ENCODE data around the gene VPS13C.

Gene VPS13C

DNA sequence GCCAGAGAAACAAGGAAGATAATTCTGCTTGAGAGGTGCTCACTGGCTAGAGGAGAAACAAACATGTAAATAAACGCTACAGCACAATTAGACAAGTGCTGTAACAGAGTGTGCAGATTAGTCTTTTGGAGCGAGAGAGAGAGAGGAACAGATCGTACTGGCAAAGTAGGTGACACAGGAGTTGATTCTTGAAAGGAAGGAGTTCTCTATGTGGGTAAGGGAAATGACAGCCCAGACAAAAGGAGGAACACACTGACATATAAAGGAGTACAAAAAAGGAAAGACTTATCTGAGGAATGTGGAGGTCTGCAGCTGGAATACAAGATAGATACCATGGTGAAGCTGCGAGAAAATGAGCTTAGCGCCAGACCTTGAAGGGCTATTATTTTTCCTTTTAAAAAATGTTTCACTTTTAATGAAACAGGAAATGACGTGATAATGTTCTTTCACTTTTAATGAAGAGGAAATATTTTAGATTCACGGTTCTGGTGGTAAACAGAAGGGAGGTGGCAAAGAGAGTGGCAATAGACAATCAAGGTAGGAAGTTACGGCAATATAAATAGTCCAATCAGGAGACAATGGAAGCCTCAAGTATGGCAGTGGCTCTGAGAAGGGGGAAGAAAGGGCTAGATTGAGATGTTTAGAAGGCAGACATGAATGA lies 202.9 kb downstream of the VPS13C start:
- no peak for DNase-seq (ENCODE audit: low spot score)

DNA sequence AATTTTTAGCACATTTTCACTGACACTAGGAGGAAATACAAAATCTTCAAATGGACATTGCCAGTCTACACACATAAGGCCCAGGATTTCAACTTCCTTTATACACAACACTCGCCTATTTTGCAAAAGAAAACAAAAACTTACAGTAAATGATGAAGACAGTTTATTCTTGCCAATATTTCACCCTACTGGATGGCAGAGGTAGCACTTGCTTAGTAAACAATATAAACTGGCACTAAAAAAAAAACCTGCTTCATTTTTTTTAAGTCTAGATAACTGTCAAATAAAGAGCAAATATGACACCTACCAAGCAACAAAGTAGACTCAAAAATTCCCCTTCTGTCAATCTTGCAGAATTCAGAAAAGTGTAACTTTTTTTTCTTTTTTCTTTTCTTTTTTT lies 204.0 kb downstream of the VPS13C start:
- DNase-seq (ENCODE audit: low spot score): no peak

DNA sequence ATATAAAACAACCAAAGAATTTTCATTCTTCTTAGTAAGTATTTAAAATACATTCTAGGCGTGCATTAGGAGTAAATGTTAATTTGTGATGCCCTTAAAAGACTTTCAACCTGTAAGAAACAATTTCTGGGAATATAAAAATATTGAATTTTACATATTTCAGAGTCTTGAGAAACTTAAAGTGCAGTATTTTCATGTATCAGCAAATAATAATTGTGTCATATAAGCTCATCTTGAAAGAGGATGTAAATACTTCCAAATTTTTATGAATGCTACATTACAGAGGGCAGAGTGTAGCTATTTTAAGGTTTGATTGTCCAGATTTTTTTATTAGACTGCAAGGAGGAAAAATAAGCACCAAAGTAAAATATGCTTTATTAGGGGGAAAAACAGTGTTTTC lies 207.1 kb downstream of the VPS13C start:
- DNase-seq (ENCODE audit: low spot score): no peak

DNA sequence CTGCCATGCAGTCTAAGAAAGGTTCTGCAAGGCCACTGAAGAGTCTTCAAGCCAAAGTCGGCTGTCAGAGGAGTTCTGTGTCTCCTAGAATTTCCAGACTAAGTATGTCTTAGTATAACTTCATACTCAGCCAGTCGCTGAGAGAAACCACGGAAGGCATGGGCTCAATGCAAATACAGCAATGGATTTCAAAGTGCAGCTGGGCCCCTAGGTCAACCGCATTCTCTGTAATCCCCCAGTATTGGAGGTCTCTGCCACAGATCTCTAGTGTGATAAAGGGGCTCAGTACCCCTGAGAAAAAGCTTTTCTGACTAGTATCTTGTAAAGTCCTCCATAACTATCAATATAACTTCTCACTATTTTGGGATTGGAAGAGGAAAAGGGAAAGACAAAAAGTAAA lies 208.3 kb downstream of the VPS13C start:
- DNase-seq (ENCODE audit: low spot score): no peak

DNA sequence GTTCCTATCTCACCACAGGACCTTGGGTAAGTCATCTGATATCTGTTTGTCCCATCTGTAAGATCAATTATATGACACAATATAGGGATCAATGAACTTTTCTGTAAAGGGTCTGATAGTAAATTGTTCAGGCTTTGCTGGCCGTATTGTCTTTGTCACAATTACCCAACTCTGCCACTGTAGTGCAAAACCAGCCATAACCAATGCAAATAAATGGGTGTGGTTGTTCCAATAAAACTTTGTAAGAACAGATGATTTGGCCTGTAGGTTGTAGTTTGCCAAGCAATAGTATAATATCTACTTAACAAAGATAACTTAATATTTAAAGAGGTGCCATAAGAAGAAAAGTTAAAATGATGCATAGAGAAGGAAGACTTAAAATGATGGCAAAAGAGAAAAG lies 210.8 kb downstream of the VPS13C start:
- DNase-seq (ENCODE audit: low spot score): no peak

DNA sequence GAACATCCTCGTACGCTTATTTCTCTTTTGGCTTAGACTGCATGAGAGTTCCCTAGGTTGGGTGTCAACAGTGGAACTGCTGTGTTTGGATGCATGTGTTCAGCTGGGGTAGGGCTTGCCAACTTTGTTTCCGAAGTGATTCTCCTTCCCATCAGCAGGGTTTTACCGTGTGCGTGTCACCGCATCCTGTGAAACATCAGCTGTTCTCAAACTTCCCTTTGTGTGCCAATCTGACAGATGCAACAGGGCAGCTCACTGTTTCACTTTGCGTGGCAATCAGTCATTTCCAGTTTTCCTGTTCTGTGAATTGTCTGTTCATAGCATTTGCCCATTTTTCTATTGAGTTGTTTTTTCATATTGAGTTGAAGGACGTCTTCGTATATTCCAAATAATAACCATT lies 218.8 kb downstream of the VPS13C start:
- DNase-seq (ENCODE audit: low spot score): no peak

DNA sequence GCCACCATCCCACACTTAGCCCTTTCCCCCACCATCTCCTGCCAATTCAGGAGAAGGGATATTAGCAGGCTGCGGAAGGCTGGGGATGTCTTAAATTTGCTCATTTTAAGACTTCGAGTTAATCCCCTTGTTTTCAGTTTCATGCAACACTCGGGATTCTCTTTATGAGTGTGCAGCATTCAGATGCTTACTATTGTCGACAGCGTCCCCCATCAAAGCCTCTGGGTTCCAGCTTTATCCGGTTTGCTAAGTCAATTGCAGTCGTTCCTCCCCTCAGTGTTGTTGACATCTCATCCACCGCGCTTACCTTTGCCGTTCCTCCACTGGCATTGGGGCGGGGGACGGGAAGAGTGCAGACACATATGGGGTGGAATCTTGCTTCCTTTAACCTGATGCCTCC lies 220.2 kb downstream of the VPS13C start:
- DNase-seq (ENCODE audit: low spot score): no peak

DNA sequence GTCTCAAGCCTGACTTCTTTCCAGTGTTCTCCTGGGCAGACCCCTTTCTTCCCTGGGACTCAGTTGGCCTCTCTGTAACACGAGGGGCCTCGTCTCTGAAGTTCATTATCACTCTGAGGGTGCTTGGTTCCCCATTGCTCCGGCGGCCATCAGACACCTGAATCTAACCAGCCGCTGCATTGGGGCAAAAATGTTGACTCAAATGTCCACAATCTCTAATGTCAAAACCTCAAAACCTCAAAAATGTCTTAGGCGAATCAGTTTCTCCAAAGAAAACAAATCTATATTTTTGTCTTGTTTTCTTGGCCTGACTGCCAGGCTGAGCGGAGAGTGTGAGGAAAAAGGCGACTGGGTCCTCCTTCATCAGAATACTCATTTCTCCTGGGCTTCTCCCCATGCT lies 220.7 kb downstream of the VPS13C start:
- no peak for DNase-seq (ENCODE audit: low spot score)

DNA sequence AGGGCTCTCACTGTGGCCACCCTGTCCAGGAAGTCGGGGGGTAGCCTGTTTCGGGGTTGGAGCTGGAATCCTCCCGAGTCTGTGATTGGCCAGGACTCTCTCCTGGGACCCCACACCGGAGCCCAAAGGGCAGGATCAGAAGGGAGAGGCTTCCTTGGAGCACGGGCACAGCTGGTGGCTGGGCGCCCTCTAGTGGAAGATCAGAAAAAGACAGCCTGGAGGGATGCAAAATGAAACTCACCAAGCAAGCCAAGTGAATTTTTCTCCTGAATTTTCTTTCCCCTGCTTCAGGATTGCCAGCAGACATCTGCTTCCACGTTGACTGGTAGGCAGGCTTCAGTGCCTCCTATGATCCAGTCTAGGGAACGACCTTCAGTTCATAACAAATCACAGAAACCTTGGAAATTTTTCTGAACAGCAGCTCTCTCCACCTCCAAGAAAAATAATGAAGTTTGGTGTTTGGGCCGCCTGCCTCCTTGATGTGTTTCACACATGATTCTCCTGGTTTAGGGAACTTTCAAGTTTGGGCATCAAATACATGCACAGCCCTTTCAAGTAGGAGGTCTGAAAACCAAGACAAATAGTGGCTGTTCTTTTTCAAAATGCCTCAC lies 224.6 kb downstream of the VPS13C start:
- DNase-seq (ENCODE audit: low spot score): peak; percentile 46

DNA sequence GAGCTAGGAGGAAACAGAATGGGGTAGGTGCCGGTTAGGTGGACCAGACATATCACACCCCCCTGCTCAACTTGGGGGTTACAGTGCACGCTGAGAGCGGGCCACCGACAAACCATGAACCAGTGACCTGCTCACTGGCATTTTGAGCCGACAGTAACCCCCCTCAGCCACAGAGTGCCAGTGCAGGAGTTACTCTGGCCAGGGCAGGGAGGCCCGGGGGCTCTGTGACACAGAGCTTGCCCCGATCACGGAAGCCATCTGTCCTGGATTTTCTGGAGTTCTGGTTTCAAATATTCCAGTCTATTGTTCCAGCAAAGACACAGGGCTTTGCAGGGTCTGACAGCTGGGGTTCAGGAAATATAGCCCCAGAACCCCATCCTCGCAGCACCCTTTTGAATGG lies 225.2 kb downstream of the VPS13C start:
- DNase-seq (ENCODE audit: low spot score): peak; percentile 5

DNA sequence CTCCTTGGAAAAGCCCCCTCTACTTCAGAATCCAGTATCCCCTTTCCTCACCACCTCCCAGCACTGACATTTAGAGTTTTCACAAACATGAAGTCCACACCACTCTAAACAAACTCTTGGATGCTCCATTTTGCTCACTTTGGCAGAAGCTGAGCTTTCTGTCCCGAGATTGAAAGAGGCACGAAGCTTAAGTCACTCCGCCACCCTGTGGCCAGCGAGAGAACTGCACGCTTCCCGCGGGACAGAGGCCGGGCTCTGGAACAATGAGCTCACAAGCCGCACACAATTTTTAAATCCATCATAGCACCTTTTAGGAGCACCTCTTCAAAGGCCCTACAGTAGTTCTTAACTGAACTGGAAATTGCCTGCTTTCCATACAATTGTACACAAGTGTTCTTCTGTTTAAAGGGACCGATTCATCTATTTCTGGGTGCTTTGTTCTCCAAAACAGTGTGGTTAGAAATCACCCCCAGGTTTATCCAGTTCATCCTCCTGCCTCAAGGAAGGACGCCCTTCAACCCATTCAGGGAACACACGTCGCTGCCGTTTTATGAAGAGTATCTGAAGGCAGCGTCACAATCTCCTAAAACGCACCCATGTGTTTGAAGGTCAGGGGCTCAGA lies 226.1 kb downstream of the VPS13C start:
- DNase-seq (ENCODE audit: low spot score): peak; percentile 50

DNA sequence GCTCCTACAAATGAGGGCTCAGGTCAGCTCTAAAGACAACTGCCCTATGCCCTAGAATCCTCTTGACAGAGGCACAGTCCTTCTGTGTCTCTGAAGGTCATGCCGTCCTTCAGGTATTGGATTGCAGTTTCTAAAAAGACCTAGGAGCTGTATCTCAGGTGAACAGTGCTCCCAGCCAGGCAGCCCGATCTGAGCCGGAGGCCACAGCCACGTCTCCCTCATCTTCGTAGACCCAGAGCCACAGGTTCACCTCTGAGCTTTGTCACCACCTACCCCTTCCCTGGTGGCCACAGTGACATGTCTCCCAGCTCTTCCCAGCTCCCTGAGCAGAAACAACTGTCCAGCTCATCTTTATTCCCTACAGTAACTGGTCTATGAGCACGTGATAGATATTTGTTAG lies 228.0 kb downstream of the VPS13C start:
- DNase-seq (ENCODE audit: low spot score): no peak

DNA sequence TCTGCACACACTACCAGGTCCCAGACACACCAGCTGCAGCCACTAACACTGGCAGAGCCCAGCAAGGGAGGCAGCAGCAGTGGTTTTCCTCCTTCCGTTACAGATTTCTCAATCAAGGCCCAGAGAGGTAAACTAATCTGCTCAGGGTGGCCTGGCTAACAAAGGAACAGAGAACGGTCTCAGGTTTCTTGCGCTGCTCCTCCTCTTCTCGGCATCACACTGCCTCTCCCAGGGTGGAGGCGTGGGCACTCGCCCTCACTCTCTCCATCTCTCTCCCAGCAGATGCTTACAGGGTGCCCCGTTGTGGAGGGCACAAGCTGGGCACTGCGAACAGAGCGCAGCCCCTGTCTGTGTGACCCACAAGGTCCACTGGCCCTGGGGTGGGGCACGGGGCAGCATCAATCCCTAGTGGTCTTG lies 228.7 kb downstream of the VPS13C start:
- no peak for DNase-seq (ENCODE audit: low spot score)

DNA sequence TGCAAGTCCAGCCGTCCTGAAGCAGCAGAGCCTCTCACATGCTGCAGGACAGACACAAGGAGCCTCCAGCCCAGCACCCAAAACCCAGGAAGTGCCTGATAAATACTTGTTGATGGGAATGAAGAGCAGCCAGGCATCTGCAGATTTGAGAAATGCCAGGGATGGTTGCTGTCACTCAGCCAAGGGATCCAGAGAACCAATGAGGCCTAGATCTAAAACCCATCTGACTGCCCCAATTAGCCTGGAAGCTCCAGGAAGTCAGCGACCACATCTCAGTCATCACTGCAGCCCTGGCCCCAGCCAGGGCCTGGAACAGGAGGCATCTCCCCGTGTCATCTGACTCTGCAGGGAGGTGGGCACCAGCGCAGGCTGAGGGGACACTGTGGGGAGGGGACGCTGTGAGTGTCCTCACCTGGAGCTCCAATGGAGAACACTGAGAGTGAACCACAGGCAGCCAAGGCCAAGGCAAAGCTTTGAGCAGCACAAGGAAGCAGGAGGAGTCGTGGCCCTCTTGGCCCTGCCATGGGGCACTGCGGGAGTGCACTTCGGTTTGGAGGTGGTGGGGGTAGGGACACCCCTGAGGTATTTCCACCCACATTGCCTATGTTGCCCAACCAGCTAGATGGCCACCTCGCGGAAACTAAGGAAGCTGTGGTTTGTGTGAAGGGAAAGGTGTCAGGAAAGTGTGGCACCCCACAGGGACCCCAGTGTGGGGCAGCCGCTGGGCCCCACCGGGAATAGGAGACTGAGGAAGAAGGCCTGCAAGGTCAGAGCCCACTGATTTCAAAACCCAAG lies 229.5 kb downstream of the VPS13C start:
- DNase-seq (ENCODE audit: low spot score): no peak

DNA sequence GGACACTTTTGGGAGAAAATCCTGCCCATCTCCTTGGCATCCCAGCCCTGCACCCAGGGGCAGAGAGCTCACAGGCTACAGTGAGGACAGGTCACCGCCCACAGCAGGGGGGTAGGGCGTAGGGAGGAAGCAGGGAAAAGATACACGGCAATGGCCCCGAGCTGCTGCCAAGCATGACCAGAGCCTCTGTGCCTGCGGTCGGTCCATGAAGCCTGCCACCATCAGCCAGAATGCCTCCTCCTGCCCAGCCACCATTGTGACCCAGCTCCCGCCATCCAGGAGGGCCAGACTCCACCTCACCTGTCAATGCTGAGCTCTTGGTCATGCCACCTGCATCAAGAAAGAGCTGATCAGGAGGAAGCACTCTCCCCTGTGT lies 230.7 kb downstream of the VPS13C start:
- DNase-seq (ENCODE audit: low spot score): no peak

DNA sequence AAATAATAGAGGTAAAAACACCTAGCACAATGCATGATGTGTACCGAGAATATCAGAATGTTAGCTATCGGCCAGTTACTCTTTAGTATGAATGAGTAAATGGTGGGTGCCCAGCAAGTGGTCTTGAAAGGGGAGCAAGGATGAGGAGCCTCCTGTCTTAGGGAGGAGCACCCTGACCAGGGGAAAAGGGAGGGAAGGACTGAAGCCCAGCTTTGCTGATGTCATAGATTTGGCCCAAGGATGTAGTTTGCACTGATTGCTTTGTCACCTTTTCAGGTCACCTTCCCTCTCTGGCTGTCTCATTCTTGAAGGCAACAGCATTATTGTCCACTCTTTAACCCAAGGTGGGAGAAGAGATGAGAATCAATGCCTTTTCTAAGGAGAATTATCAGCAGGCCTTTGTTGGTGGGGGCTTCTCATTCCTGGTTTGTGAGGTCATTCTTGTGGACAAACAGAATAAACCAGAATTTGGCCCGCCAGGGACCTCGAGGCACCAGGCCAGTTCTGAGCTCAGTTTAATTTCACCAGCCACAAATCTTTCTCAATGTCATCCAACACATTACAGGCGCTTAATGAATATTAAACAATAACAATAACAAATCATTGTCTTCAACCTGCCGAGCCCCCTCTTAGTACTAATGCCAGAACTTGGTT lies 231.3 kb downstream of the VPS13C start:
- no peak for DNase-seq (ENCODE audit: low spot score)

DNA sequence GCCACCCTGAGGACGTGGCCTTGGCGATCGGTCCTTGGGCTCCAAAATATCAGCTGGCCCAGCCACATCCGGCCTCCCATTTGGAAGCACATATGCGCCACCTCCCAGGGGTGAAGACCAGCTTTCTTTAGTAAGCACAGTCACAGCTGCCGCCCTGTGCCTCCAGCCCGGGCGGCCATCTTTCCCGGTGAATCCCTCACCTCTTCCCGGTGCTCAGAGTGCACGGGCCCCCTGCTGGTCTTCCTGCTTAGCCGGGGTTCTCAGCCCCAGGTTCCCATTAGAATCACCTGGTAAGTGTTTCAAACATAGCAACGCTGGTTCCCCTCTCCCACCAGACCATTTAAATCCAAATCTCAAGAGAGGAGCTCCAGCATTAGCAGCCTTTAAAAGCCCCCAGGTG lies 232.2 kb downstream of the VPS13C start:
- DNase-seq (ENCODE audit: low spot score): no peak

DNA sequence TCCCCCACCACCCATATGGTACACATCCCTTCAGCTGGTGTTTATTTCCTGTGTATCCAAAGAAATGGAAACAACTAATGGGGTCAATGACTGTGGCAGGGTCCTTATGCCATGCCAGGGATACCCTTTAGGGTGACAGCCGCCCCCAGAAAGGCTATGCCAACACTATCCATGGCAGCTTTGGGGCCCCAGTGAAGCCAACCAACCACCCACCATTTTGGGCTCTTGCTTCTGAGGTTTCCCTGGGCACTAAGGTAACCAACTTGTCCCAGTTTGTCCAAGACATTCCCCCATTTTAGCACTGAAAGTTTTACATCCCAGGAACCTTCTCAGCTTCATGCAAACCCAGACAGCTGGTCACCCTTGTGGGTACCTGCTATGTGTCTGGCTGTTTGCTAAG lies 233.1 kb downstream of the VPS13C start:
- DNase-seq (ENCODE audit: low spot score): no peak

DNA sequence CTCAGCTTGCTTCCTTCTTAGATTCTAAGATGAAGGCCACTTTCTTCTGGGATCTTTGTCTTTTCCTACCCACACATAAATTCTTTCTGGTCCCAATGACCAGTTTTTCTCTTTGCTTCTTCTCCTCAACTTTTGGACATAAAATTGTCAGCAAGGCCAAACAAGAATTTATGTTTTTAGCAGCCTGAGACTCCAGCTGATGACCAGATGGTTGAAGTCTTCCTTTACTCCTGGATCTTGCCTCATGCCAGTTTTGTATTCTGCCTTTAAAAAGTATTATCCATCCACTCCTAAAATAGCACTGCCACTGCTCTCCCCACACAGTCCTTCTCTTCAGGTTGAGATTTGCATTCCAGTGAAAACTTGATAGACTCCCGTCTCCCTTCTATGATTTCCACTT lies 236.0 kb downstream of the VPS13C start:
- DNase-seq (ENCODE audit: low spot score): no peak

DNA sequence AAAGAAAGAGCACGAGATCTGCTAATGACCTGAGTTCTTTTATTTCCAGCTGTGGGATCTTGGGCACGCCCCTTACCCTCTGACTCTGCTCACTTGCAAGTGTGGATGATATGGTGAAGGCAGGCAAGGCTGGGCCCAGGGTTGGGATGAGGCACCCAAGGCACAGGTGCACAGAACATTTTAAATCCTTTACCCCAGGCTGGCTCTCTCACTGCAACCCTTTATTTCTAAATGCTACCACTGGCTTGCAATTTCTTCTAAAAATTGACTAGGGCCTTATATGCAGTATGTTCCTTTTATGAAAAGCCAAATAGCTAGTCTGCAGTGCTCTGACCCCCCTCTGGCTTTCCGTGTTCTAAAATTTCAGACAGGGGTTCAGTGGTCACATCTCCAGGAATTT lies 237.7 kb downstream of the VPS13C start:
- DNase-seq (ENCODE audit: low spot score): no peak

DNA sequence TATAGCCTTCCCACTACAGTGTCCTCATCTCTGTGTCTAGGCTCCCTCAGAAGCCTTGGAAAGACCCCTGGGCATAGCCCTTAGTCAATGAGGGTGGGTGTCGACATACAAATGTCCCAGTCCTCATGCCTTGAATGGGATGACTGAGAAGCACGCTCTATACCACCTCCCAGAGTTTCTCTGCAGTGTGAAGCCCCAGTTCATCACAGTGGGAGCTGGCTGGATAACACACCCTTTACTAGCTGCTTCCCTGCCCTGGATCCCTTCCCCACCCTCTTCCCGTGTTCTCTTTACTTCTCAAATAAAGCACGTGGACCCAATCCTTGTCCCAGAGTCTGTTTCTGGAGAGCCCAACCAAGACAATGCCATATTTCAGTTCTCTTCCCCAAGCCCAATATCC lies 239.3 kb downstream of the VPS13C start:
- no peak for DNase-seq (ENCODE audit: low spot score)

DNA sequence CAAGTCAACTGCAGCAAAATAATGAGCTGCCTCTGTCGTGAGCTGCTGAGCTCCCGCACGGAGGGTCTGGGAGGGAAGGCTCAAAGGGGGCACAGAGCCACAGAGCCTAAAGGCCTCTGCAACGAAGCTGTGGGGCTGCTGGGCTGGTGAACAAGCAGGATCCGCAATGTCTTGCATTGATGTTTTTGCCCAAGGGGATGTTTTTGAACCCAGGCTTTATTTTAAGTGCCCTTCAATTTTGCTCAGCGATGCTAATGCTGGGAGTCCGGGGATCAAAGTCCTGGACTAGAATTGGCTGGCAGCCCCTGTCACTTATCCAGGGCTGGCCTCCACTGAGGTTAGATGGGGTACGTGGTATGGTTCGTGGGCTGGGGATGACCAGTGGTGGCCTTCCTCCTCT lies 240.0 kb downstream of the VPS13C start:
- DNase-seq (ENCODE audit: low spot score): no peak

DNA sequence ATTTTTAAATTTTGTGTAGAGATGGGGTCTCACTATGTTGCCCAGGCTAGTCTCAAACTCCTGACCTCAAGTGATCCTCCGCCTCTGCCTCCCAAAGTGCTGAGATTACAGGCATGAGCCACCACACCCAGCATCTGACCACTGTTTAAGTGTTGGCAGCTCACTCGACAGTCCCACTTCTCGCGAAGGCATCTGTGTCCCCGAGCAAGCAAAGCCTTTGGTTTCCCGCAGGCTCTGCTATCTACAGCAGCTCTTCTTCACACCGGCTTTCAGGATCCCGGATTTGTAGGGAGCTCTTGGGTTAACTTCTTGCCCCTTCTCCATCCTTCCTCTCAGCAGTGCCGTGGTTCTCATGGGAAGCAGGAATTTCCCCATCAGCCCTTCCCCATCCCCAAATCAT lies 240.9 kb downstream of the VPS13C start:
- no peak for DNase-seq (ENCODE audit: low spot score)

Measured in hematopoietic multipotent progenitor cell treated with erythropoietin and hydrocortisone succinate and interleukin-3 and kit ligand, for 17 days (in vitro differentiated cells).